GM21576 (cell line): ENCODE measurements around the gene NDUFB10.
A peak's percentile ranks its signal among the peaks of the same experiment; 100 is the strongest.

ENCODE experiments used
- ATAC-seq: cut with Tn5 transposase; IDR thresholded peaks from one replicate; pipeline ENCODE4 v1.9.1; 2021; ENCODE audit warnings: mild to moderate bottlenecking, moderate library complexity; ENCODE audit not compliant: unreplicated experiment

The NDUFB10 gene

GRCh38 chr16:1982013-1982433 lies 22.7 kb downstream of the NDUFB10 start:
- ATAC-seq, result no peak

- ATAC-seq, result no peak
Observed at GRCh38 chr16:1982991-1983543, 23.7 kb downstream of the NDUFB10 start.

DNA sequence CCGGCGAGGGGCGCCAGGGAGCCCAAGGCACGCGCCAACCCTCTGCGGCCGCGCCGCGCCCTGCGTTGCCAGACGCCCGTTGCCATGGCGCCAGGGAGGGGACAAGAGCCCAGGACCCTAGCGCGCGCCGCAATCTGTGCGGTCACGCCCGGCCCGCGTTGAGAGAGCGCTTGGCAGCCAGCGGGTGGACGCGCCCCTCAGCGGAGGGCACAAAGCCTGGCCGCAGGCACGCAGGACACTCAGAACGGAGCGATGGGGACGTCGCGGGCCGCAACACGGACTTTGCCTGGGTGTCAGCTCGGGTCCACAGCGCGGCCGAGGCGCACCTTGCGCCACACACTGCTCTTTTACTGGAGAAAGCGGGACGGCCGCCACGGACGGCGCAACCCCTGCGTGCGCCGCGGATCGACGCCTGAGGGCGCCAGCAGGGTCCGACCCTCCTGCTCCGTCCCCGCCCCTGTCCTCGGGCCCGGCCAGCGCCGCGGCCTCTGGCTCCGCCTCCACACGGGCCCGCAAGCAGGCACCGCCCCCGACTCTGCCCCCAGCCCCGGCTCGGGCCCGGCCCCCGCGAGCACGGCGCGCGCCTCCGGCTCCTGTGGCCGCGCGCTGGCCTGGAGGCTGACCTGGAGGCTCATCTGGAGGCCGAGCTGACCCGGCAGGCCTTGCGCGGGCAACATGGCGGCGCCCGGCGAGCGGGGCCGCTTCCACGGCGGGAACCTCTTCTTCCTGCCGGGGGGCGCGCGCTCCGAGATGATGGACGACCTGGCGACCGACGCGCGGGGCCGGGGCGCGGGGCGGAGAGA lies 24.4 kb downstream of the NDUFB10 start, which contains the start of gene GFER:
Gene GFER (plus strand): TSS at position 650 of the 803 bp plus-strand sequence. CDS start 26 bp downstream, at position 676.
- ATAC-seq, result peak; percentile 73

DNA sequence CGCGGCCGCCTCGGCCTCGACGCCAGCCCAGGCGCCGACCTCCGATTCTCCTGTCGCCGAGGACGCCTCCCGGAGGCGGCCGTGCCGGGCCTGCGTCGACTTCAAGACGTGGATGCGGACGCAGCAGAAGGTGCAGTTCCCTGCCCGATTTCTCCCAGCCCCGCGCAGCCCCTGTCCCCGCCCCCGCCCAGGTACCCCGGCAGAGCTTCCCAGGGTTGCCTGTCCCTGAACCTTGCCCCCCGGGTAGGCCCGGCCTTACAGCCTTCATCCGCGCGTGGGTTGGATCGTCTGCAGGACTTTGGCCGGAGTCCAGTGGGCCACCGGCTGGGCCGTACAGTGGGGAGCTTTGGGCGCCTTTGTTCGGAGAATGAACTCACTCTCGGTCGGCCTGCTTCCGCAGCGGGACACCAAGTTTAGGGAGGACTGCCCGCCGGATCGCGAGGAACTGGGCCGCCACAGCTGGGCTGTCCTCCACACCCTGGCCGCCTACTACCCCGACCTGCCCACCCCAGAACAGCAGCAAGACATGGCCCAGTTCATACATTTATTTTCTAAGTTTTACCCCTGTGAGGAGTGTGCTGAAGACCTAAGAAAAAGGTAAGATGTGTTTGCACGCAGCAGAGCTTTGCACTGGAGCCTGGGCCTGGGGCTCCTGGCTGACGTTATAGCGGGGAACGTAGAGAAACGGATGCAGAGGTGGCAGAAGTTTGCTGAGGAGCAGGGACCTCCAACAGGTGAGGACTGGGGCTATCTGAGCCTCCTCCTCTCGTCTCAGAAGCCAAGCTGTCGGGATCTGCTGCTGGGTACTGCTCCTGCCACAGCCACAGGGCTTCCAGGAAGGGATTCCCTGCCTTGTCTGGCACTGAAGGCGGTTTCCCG lies 25.2 kb downstream of the NDUFB10 start:
- no peak for ATAC-seq

DNA sequence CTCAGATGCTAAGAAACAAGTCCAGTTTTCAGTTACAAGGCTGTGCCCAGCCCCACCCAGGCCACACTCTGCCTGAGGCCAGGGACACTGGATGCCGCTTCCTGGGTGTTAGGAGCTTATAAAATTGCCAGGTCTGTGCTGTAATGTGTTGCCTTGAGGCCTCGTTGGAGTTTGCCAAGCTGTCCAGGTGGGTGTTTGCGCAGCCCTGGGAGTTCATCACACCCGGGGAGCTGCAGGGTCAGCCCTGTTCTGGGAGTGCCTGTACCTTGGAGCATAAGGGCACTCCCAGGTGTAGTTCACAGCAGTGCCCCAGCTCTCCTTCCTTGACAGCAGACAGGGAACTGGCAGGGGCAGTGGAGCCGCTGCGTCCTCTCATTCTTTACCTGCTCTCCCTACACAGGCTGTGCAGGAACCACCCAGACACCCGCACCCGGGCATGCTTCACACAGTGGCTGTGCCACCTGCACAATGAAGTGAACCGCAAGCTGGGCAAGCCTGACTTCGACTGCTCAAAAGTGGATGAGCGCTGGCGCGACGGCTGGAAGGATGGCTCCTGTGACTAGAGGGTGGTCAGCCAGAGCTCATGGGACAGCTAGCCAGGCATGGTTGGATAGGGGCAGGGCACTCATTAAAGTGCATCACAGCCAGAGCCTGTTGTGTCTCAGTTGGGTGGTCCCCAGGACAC lies 26.3 kb downstream of the NDUFB10 start:
- ATAC-seq, result no peak

DNA sequence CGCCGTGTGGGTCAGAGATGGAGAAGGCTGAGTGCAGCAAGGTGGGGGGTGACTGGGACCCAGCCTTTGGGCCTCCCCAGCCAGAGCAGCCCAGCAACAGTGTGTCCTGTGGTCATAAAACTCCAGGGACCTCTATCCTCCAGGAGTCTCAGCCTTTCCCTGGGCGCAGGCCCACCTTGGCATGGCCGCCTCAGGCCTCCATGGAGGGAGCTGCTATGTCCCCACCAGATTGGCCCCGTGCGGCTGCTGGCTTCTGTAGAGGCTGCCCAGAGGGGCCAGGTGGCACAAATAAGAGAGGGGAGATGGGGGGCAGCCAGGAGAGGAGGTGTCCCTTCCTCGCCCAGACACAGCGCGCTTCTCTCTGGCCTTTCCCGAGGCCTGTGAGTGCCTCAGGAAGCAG lies 27.9 kb downstream of the NDUFB10 start:
- no peak for ATAC-seq

DNA sequence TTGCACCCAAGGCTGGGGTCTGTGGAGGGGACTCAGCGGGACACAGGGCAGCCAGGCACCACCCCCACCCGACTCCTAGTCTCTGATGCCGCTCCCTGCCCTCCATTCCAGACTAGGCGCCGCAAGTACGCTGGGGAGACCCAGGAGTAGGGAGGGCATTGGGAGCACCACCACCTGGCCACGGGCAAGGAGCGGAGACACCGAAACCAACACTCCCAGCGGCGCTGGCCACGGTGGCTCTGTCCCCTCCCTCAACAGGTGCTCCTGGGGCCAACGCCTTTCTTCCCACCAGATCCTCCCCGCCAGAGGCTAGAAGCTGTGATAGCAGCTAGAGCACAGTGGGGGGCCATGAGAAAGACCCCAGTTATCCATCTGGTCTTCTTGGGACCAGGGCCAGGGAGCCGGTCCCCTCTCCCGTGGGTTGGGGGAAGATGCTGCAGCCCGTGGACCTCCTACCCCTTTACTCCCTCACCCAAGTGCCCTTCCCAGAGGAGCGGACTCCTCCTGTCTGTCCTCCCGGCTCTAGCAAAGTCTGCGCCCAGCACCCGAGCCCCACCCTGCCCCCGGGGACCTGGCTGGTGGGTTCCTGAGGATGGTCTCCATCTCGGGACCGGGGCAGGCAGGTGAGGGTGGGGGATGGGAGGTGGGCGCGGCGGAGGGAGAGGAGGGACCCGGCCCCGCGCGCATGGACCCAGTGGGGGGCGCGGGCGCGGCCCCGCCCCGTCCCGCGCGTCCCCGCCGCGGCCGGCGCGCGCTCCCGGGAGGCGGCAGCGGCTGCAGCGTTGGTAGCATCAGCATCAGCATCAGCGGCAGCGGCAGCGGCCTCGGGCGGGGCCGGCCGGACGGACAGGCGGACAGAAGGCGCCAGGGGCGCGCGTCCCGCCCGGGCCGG lies 30.1 kb downstream of the NDUFB10 start, which contains the start of gene SYNGR3:
Gene SYNGR3 (plus strand): TSS at position 762 of the 892 bp plus-strand sequence. CDS start 133 bp downstream, outside the sequence.
- no peak for ATAC-seq

GRCh38 chr16:1990101-1990350 lies 30.7 kb downstream of the NDUFB10 start:
- no peak for ATAC-seq

- ATAC-seq, result no peak
Observed at GRCh38 chr16:1990351-1991134, 31.2 kb downstream of the NDUFB10 start.

DNA sequence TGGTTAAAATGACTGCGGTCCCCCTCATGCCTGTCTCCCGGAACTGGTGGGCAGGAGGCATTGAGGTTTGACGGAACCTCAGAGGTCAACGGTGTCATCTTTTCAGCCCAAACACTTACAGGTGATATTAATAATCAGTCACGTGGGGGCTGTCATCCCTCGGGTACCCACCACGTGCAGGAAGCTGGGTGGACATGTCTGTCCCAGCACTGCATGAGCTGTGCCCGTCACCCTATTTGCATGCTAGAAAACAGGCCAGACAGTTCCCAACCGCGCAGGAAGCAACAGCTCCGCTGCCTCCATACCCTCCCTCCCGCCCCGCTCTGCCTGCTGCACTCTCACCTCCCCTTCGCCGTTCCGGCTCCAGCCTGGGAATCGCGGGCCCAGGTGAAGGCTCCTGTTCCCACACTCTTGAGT lies 31.8 kb downstream of the NDUFB10 start:
- ATAC-seq, result peak; percentile 28

- ATAC-seq, result no peak
Observed at GRCh38 chr16:1991588-1991947, 32.2 kb downstream of the NDUFB10 start.

- peak; percentile 42 for ATAC-seq
Observed at GRCh38 chr16:1991948-1992703, 32.8 kb downstream of the NDUFB10 start.

DNA sequence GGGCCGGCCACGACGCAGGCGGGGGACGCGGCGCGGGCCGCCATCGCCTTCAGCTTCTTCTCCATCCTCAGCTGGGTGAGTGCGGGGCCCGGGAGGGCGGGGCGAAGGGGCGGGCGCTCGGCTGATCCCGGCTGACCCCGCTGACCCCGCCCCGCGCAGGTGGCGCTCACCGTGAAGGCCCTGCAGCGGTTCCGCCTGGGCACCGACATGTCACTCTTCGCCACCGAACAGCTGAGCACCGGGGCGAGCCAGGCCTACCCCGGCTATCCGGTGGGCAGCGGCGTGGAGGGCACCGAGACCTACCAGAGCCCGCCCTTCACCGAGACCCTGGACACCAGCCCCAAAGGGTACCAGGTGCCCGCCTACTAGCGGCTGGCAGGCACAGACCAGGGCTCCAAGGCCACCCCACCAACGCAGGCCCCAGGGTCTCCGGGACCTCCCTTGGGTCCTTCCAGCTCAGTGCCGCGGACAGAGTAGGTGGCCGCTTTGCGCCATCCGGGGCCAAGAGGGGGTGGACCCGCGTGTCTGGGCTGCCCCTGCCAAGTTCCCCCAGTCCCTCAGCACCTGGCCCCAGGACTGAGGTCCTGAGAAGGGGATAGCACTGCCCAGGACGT lies 33.5 kb downstream of the NDUFB10 start:
- no peak for ATAC-seq

- ATAC-seq, result no peak
Observed at GRCh38 chr16:1993731-1994131, 34.4 kb downstream of the NDUFB10 start.

DNA sequence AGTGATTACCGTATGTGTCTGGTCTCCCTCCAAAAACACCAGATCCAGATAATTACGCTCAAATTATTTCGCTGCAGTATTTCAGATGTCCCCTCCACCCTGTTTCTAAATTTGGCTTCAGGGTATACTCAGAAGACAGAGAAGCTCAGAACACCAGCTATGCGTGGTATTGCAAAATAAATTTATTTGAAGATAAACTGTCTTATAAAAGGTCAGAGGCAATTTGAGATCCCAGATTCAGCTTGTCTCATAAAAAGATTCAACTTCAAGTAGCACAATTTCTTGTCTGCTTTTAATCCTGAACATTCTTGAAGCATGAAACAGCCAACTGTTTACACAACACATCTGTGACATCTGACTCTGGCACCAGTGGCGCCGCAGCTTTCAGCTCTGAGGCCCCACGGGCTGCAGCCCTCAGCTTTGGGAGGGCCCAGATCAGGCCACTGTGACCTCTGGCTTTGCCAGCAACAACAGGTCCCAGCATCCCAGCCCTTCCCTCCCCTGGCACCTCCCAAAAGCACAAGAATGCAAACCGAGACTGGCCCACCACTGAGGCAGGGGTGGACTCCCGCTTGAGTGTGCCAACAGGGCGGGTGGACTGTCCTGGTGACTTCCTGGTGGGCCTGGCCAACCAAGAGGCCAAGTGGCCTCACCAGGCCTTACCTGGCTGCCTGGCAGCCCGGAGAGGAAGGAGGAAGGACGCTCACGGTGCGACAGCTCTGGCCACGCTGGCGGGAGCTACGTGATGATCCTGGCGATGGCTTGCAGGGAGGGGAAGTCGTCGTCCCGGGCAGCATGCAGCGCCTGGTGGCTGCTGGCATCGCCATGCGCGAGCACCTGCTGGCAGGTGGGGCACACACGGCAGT lies 38.4 kb downstream of the NDUFB10 start:
- no peak for ATAC-seq

DNA sequence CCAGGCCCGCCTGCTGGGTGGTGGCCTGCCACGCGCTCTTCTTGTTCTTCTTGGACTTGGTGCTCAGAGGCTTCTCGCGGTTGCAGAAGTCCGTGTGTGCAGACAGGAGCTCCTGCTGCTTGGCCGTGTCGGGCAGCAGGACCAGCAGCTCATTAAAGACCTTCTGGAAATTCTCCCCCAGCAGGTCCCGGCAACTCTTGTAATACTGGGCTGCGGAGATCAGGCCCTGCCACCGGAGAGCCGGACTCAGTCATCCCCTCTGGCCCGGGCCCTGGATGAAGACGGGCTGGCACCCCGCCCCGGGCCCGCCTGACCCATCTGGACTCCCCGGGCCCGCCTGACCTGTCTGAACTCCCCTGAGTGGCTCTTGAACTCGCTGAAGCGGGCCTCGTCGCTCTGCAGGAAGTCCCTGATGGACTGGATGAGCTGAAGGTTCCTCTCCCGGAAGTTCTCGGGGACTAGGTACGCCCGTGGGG lies 39.1 kb downstream of the NDUFB10 start:
- no peak for ATAC-seq
